Measurements from ENCODE around the gene PCDH15. TPM values are rescaled to one million over a fixed set of nuclear protein-coding genes. Genes with fewer than 3 reads are reported as not detected.

Gene PCDH15
- total RNA-seq, 4 donors from 2014 or later = not detected

GRCh38 chr10:54449056-54449455, 352.0 kb downstream of the PCDH15 start:
- no peak overlapping the region for H3K27ac ChIP-seq
- WGBS, 2 donors = 79 to 91% methylated on average over 1 of the region's 1 CpG
- no peak overlapping the region for H3K4me3 ChIP-seq
- TF ChIP-seq POLR2A (IDR thresholded peaks at IDR 0.05) (no peak), CTCF (IDR thresholded peaks at IDR 0.05) (no peak)
- no peaks in the 10 kb centered on the region for H3K27me3 ChIP-seq
- no peaks in the 10 kb centered on the region for H3K4me1 ChIP-seq
- intact Hi-C loops (cut with DNase I) = no loop called here
- no peak for DNase-seq
- no peaks in the 10 kb centered on the region for H3K36me3 ChIP-seq
- no peaks in the 10 kb centered on the region for H3K9me3 ChIP-seq

DNA sequence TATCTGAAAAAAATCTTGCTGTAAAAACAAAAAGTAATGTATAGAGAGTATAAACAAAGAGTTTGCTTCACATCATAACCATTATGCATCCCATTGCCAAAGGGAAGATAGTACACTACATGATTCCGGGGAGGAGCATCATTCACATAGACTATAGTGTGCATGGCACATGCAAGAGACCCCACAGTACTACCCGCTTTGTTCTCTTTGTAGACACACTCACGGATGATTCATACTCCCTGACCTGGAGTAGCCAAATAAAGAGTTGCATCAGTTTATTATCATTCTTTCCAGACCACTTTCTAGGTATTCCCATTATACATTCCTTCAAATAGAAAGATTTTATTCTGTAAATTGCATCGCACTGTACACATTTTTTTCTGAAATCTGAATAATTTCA, 356.9 kb downstream of the PCDH15 start:
- Histone ChIP-seq H3K27ac (no peak overlapping the region), H3K36me3 (no peaks in the 10 kb centered on the region), H3K4me1 (no peaks in the 10 kb centered on the region), H3K27me3 (no peaks in the 10 kb centered on the region), H3K4me3 (no peak overlapping the region), H3K9me3 (no peaks in the 10 kb centered on the region)
- DNase-seq = no peak
- intact Hi-C loops (cut with DNase I) = no loop called here
- TF ChIP-seq POLR2A (IDR thresholded peaks at IDR 0.05) = no peak
- TF ChIP-seq CTCF (IDR thresholded peaks at IDR 0.05) = no peak
- 55 to 70% methylated on average over 4 of the region's 4 CpGs for WGBS, 2 donors

DNA sequence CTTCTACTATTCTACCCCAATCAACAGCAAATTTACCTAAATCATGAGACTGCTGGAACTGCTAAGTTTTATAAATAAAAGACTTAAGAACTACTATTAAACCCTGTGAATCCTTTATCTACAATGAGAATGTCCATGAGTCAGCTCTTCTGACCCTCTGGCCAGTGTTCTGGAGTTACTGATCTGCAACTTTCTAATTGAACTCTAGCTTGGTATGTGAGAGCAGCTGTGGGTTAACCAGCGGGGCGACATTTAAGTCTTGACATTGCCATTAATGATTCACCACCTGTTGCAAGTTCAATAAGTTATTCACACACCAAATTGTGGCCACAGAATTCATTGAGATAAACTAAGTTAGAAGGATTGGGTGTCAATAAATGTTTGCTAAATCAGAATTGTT, 359.8 kb downstream of the PCDH15 start:
- DNase-seq = no peak
- 69 to 79% methylated on average over 2 of the region's 2 CpGs for WGBS, 2 donors
- no peaks in the 10 kb centered on the region for H3K9me3 ChIP-seq
- TF ChIP-seq CTCF (IDR thresholded peaks at IDR 0.05) = no peak
- TF ChIP-seq POLR2A (IDR thresholded peaks at IDR 0.05) = no peak
- no peaks in the 10 kb centered on the region for H3K4me1 ChIP-seq
- H3K27ac ChIP-seq = no peak overlapping the region
- no peaks in the 10 kb centered on the region for H3K36me3 ChIP-seq
- no peaks in the 10 kb centered on the region for H3K27me3 ChIP-seq
- no peak overlapping the region for H3K4me3 ChIP-seq
- intact Hi-C loops (cut with DNase I) = no loop called here

- Histone ChIP-seq H3K9me3 (no peaks in the 10 kb centered on the region), H3K4me1 (no peaks in the 10 kb centered on the region), H3K27me3 (no peaks in the 10 kb centered on the region), H3K27ac (no peak overlapping the region), H3K4me3 (no peak overlapping the region), H3K36me3 (no peaks in the 10 kb centered on the region)
- intact Hi-C loops (cut with DNase I) = no loop called here
- no peak for DNase-seq
- TF ChIP-seq CTCF (IDR thresholded peaks at IDR 0.05) = no peak
- no peak for TF ChIP-seq POLR2A (IDR thresholded peaks at IDR 0.05)
Measured at GRCh38 chr10:54434782-54435181, 366.2 kb downstream of the PCDH15 start.

DNA sequence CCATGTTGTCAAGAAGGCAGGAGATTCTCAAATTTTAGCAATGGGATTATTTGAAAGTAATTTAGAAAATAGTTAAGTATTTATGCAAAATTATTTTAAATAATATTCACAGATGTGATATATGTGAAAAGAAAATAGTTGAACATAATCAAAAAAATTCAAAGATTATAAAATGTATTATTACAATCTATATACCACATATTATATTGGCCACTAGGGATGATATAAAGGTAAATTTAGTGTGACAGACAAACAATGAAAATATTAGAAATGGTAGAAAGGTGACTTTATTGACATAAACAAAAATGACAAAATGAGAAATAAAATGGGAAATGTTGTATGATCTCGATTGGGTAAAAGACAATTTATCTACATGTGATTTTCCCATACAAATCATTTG, 385.5 kb downstream of the PCDH15 start:
- intact Hi-C loops (cut with DNase I) = no loop called here
- no peak for DNase-seq
- no peak overlapping the region for H3K4me3 ChIP-seq
- H3K4me1 ChIP-seq = no peaks in the 10 kb centered on the region
- 79 to 81% methylated on average over 1 of the region's 1 CpG for WGBS, 2 donors
- H3K27ac ChIP-seq = no peak overlapping the region
- H3K9me3 ChIP-seq = no peaks in the 10 kb centered on the region
- H3K36me3 ChIP-seq = no peaks in the 10 kb centered on the region
- H3K27me3 ChIP-seq = no peaks in the 10 kb centered on the region
- TF ChIP-seq POLR2A (IDR thresholded peaks at IDR 0.05) (no peak), CTCF (IDR thresholded peaks at IDR 0.05) (no peak)

Measured in esophagus squamous epithelium (tissue), 5 donors.